Ovary (tissue), 3 donors: Measurements from ENCODE around the gene AMER1.

Experiments
- CTCF ChIP-seq, 3 donors: fragments of 450-650 bp in 2 of 3; fragments of 200-600 bp in 1 of 3; IDR thresholded peaks; one replicate each; pipeline versions ENCODE4 v1.5.1 to v1.8.0; 2016 to 2022; ENCODE audit warnings: antibody characterized with exemption in 3 of 3, mild to moderate bottlenecking in 1 of 3
- POLR2A ChIP-seq: fragments of 450-650 bp; IDR thresholded peaks from one replicate; pipeline ENCODE4 v1.6.1; 2017; ENCODE audit warnings: antibody characterized with exemption, mild to moderate bottlenecking, moderate library complexity
- donor health status: DM: no; HTN: no; CAD: no.

GRCh38 chrX:64190136-64190740, 15.3 kb downstream of the AMER1 start:
- TF ChIP-seq CTCF (IDR thresholded peaks at IDR 0.05) (no peak), POLR2A (no peak)
